Suprapubic skin (tissue), 4 donors: Measurements from ENCODE around the gene RFC2. TPM values are rescaled to one million over a fixed set of nuclear protein-coding genes. Genes with fewer than 3 reads are reported as not detected.
"Not testable (repeated sequence)": the region's sequence is repeated elsewhere in the genome, so short reads cannot be mapped to it uniquely, and the experiment has no call there.

ENCODE experiments used
- DNase-seq, 2 donors: peaks; one replicate each; pipeline ENCODE4 v3.0.0-alpha.2; 2019; ENCODE audit warnings: low spot score in 2 of 2
- H3K27ac ChIP-seq: fragments of 200-600 bp; sonication (generic); one replicate; pipeline ENCODE4 v1.5.1; 2019
- H3K27me3 ChIP-seq: fragments of 200-600 bp; sonication (generic); one replicate; pipeline ENCODE4 v1.5.1; 2019
- H3K36me3 ChIP-seq: fragments of 200-600 bp; sonication (generic); one replicate; pipeline ENCODE4 v1.5.1; 2019
- H3K4me1 ChIP-seq: fragments of 200-600 bp; sonication (generic); one replicate; pipeline ENCODE4 v1.5.1; 2019
- H3K4me3 ChIP-seq: fragments of 200-600 bp; sonication (generic); one replicate; pipeline ENCODE4 v1.5.1; 2019; ENCODE audit warnings: mild to moderate bottlenecking
- H3K9me3 ChIP-seq: fragments of 200-600 bp; sonication (generic); one replicate; pipeline ENCODE4 v1.5.1; 2019
- EP300 ChIP-seq: sonication (generic); formaldehyde crosslinking; IDR thresholded peaks from one replicate; pipeline ENCODE4 v1.6.1; 2017; ENCODE audit warnings: antibody characterized with exemption
- POLR2A ChIP-seq, 2 donors: fragments of 450-650 bp; IDR thresholded peaks; one replicate each; pipeline ENCODE4 v1.6.1; 2017; ENCODE audit warnings: antibody characterized with exemption in 2 of 2, mild to moderate bottlenecking in 2 of 2, moderate library complexity in 2 of 2
- POLR2AphosphoS5 ChIP-seq, 3 donors: sonication (generic); formaldehyde crosslinking; IDR thresholded peaks; one replicate each; pipeline ENCODE4 v1.6.1; 2017; ENCODE audit warnings: antibody characterized with exemption in 3 of 3
- WGBS: methylation state at CpG from one replicate; pipeline ENCODE4 v1.1.5; 2018; 5-methylcytosine and 5-hydroxymethylcytosine counted together
- total RNA-seq, 4 donors: library from RNA; depleted of rRNA; stranded (reverse); fragments of >200 nt; gene quantifications; one replicate each; pipeline ENCODE4 v1.1.0, GENCODE V29; 2016
- TF ChIP-seq, protein P1 (sequence below), 2 donors: fragments of 200-600 bp in 1 of 2; fragments of 450-650 bp in 1 of 2; sonication (generic) in 1 of 2; IDR thresholded peaks; one replicate each; pipeline ENCODE4 v1.5.1; 2016 to 2019; ENCODE audit warnings: antibody characterized with exemption in 2 of 2, mild to moderate bottlenecking in 1 of 2, moderate library complexity in 1 of 2

The RFC2 gene
- total RNA-seq, 4 donors from 2014 or later, result 15.0 to 17.2 (median 16.4) TPM

DNA sequence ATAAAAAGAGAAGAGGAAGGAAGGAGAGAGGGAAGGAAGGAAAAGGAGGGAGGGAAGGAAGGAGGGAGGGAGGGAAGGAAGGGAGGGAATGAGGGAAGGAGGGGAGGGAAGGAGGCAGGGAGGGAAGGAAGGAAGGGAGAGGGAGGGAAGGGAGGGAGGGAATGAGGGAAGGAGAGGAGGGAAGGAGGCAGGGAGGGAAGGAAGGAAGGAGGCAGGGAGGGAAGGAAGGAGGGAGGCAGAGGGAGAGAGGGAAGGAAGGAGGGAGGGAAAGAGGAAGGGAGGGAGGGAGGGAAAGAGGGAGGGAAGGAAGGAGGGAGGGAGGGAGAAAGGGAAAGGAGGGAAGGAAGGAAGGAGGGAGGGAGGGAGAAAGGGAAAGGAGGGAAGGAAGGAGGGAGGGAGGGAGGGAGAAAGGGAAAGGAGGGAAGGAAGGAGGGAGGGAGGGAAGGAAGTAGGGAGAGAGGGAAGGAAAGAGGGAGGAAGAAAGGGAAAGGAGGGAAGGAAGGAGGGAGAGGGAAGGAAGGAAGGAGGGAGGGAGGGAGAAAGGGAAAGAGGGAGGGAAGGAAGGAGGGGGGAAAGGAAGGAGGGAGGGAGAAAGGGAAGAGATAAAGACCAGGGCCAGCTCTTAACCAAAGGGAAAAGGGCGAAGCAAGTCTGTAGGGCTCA, 50.1 kb downstream of the RFC2 start:
- TF ChIP-seq, protein P1, sequence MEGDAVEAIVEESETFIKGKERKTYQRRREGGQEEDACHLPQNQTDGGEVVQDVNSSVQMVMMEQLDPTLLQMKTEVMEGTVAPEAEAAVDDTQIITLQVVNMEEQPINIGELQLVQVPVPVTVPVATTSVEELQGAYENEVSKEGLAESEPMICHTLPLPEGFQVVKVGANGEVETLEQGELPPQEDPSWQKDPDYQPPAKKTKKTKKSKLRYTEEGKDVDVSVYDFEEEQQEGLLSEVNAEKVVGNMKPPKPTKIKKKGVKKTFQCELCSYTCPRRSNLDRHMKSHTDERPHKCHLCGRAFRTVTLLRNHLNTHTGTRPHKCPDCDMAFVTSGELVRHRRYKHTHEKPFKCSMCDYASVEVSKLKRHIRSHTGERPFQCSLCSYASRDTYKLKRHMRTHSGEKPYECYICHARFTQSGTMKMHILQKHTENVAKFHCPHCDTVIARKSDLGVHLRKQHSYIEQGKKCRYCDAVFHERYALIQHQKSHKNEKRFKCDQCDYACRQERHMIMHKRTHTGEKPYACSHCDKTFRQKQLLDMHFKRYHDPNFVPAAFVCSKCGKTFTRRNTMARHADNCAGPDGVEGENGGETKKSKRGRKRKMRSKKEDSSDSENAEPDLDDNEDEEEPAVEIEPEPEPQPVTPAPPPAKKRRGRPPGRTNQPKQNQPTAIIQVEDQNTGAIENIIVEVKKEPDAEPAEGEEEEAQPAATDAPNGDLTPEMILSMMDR (IDR thresholded peaks at IDR 0.05), result no peak
- no peak for TF ChIP-seq POLR2AphosphoS5 (IDR thresholded peaks at IDR 0.05)
- TF ChIP-seq EP300, result no peak
- no peak for TF ChIP-seq POLR2A (IDR thresholded peaks at IDR 0.05)
- no peak overlapping the region for H3K27ac ChIP-seq
- H3K36me3 ChIP-seq, result no peaks in the 10 kb centered on the region
- no peaks in the 10 kb centered on the region for H3K9me3 ChIP-seq
- WGBS, result 85% methylated on average over 1 of the region's 1 CpG
- H3K4me3 ChIP-seq, result no peak overlapping the region
- no peaks in the 10 kb centered on the region for H3K27me3 ChIP-seq
- H3K4me1 ChIP-seq, result peaks cover 9% of the 10 kb centered on the region
- DNase-seq, result peak in 1 of 2 donors; percentile 14

DNA sequence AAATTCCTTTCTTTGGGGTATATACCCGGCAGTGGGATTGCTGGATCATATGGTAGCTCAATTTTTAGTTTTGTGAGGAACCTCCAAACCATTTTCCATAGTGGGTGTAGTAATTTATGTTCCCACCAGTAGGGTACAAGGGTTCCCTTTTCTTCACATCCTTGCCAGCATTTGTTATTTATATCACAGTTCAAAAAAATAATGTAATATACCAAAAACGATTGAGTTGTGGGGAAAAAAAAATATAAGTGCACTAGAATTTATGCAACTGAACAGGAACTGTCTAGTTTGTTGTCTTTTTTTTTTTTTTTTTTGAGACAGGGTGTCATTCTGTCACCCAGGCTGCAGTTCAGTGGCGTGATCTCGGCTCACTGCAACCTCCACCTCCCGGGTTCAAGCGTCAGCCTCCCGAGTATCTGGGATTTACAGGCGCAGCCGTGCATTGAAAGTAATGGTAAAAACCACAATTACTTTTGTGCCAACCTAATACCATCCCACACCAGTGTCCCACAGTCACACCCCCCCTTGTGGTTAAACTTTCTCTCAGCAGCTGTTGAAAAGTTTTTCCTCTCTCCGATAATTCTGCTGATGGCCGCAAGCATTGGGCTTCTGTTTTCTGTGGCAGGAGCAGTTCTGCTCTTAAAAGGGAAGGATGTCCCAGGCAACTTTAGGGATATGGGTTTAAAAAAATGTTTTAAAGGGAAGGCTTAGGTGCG, 51.2 kb downstream of the RFC2 start:
- no peaks in the 10 kb centered on the region for H3K9me3 ChIP-seq
- peaks cover 2% of the 10 kb centered on the region for H3K36me3 ChIP-seq
- H3K4me3 ChIP-seq, result no peak overlapping the region
- H3K27ac ChIP-seq, result no peak overlapping the region
- H3K27me3 ChIP-seq, result no peaks in the 10 kb centered on the region
- 39% methylated on average over 12 of the region's 12 CpGs for WGBS
- DNase-seq, result peak in 1 of 2 donors; percentile 54
- TF ChIP-seq EP300, result no peak
- TF ChIP-seq, protein P1 (IDR thresholded peaks at IDR 0.05), result peak; percentile 12 to 51
- peaks cover 9% of the 10 kb centered on the region for H3K4me1 ChIP-seq

DNA sequence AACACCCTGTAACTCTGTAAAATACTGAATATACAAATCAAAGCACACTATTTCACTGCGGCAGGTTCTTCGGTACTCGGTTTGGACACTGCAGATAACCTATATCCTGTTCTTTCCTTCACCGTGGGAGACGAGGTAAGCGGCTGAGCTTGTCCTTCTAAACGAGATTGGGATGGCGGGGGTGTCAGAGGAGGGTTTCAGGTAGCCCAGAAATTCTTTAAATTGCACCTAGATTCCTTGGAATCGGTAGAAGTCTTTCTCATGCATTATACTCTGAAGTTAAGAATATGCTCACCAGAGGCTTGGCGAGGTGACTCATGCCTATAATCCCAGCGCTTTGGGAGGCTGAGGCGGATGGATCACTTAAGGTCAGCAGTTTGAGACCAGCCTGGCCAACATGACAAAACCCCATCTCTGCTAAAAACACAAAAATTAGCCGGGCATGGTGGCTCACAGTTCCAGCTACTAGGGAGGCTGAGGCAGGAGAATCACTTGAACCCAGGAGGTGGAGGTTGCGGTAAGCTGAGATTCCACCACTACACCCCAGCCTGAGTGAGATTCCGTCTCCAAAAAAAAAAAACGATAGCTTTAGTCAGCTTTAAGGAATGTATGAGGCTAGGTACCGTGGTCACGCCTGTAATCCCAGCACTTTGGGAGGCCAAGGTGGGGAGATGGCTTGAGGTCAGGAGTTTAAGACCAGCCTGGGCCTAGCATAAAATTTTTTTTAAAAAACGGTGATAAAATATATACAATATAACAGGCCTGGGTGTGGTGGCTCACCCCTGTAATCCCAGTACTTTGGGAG, 54.4 kb downstream of the RFC2 start:
- TF ChIP-seq POLR2AphosphoS5 (IDR thresholded peaks at IDR 0.05) (no peak), EP300 (no peak), POLR2A (IDR thresholded peaks at IDR 0.05) (no peak)
- TF ChIP-seq, protein P1 (IDR thresholded peaks at IDR 0.05), result no peak
- WGBS, result 79% methylated on average over 19 of the region's 19 CpGs
- Histone ChIP-seq H3K27me3 (no peaks in the 10 kb centered on the region), H3K4me3 (no peak overlapping the region), H3K9me3 (no peaks in the 10 kb centered on the region), H3K27ac (no peak overlapping the region), H3K4me1 (no peaks in the 10 kb centered on the region), H3K36me3 (peaks cover 29% of the 10 kb centered on the region)
- DNase-seq, result peak in 1 of 2 donors; percentile 50

DNA sequence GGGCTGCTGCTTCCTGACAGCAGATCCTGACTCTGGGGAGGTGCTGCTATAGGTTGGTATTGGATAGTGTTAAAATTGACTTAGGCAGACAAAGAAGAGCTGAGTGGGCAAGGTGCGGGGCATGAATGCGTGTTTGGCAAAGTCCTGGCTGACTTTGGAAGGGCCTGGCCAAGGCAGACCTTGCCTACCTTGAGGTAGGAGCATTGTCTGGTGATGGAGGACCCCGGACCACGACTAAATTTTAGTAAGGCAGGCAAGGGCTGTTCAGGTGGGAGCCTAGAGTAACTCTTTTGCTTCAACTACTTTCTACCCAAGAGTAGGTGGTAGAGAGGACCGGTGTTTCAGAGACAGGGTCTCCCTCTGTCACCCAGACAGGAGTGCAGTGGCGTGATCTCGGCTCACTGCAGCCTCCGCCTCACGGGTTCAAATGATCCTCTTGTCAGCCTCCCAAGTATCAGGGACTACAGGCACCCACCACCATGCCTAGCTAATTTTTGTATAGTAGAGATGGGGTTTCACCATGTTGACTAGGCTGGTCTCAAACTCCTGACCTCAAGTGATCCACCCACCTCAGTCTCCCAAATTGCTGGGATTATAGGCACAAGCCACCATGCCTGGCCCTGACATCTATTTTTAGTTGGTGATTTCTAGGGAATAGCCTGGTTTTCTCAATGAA, 56.6 kb downstream of the RFC2 start:
- no peaks in the 10 kb centered on the region for H3K27me3 ChIP-seq
- TF ChIP-seq POLR2A (IDR thresholded peaks at IDR 0.05), result no peak
- TF ChIP-seq, protein P1 (IDR thresholded peaks at IDR 0.05), result no peak
- no peak for TF ChIP-seq POLR2AphosphoS5 (IDR thresholded peaks at IDR 0.05)
- no peak for TF ChIP-seq EP300
- H3K4me3 ChIP-seq, result no peak overlapping the region
- no peaks in the 10 kb centered on the region for H3K4me1 ChIP-seq
- no peaks in the 10 kb centered on the region for H3K9me3 ChIP-seq
- peaks cover 50% of the 10 kb centered on the region for H3K36me3 ChIP-seq
- DNase-seq, result no peak
- 96% methylated on average over 9 of the region's 9 CpGs for WGBS
- no peak overlapping the region for H3K27ac ChIP-seq

DNA sequence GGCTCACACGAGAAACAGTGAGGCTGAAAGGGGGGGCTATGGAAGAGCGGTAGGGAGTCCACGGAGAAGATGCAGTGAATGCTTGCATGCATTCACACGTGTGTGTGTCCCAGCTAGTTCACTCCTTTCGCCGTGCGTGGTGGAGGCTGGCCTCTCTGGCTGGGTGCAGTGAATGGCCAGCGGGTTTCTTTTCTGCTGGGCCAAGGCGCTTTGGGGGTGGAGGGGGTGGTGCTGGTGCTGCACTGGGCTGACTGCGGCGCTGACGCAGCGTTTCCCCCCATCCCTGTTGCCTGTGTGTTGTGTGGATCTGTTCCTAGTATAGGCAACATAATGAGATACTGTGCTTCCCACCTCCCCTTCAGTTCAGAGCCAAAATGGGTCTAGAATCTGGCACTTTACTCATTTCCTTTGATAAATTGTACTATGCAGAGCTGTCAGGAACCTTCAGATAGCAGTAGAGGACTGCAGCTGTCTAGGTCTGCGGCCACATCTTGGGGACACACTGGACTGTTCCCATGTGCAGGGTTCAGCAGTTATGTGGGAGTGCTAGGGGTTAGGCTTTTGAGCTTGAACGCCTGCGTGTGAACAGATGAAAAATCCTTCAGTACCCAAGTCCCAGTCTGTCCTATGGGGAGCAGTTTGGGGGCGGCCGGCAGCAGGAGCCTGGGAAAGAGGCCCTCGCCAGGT, 58.1 kb downstream of the RFC2 start:
- WGBS, result 100% methylated on average over 5 of the region's 19 CpGs
- H3K4me1 ChIP-seq, H3K27ac ChIP-seq, H3K4me3 ChIP-seq, H3K9me3 ChIP-seq, DNase-seq, H3K27me3 ChIP-seq: not testable (repeated sequence)
- peaks cover 65% of the 10 kb centered on the region for H3K36me3 ChIP-seq

DNA sequence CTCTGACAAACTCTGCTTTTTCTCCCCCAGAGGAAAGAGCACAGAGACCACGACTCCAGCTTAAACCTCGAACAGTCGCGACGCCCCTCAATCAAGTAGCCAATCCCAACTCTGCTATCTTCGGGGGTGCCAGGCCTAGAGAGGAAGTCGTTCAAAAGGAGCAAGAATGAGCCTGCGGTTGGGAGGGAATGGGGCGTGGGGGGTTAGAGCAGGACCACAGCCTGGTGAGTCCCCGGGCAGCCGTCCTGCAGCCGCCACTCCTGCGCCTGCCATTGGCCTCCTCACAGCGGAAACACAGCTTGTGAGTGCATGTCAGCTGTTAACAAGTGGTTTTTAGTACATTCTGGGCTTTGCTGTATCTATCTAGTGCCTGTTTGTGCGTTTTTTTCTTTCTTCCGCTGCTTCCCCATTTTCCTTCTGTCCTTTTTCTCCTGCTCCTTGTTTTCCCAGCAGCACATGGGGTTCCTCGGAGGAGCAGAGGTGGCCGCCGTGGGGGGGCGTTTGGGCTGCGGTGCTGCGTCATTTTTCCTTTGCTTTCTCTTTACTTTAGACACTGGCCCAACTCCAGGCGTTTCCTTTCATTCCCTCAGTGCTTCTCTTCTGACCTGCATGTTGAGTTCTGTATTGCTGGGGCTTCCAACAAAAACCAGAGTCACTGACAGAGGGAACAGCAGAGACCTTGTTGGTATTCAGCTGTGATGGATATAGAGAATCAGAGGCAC, 58.9 kb downstream of the RFC2 start:
- H3K27ac ChIP-seq, DNase-seq, H3K27me3 ChIP-seq, H3K4me1 ChIP-seq, H3K4me3 ChIP-seq, H3K9me3 ChIP-seq: not testable (repeated sequence)
- WGBS, result 63% methylated on average over 14 of the region's 23 CpGs
- H3K36me3 ChIP-seq, result peaks cover 73% of the 10 kb centered on the region
